Type B pancreatic cell (in vitro differentiated cells): ENCODE measurements around the gene ARHGAP15. TPM values are rescaled to one million over a fixed set of nuclear protein-coding genes. Genes with fewer than 3 reads are reported as not detected.

Experiments
- DNase-seq: peaks from one replicate; pipeline ENCODE4 v3.0.0; 2021; ENCODE audit warnings: mixed read lengths; ENCODE audit not compliant: unreplicated experiment; ENCODE audit errors: extremely low spot score
- H3K27ac Mint-ChIP-seq: 2 replicates; pipeline ENCODE4 v1.8.0; 2021; ENCODE audit warnings: mild to moderate bottlenecking, mixed read lengths
- H3K27me3 Mint-ChIP-seq: 2 replicates; pipeline ENCODE4 v1.8.0; 2021; ENCODE audit warnings: mixed read lengths
- H3K36me3 Mint-ChIP-seq: 2 replicates; pipeline ENCODE4 v1.8.0; 2021; ENCODE audit warnings: mixed read lengths
- H3K4me1 Mint-ChIP-seq: one replicate; pipeline ENCODE4 v1.8.0; 2021; ENCODE audit warnings: mixed read lengths; ENCODE audit not compliant: unreplicated experiment
- H3K4me3 Mint-ChIP-seq: 2 replicates; pipeline ENCODE4 v1.8.0; 2021; ENCODE audit warnings: mild to moderate bottlenecking, mixed read lengths
- H3K9me3 Mint-ChIP-seq: 2 replicates; pipeline ENCODE4 v1.8.0; 2021; ENCODE audit warnings: mixed read lengths
- total RNA-seq: library from RNA; stranded (reverse); gene quantifications from 2 replicates; pipeline ENCODE4 v1.2.1, GENCODE V29; 2021; ENCODE audit warnings: low replicate concordance
- TF ChIP-seq, protein P1 (sequence below): fragments of 200-600 bp; sonication (generic); conservative IDR thresholded peaks from 2 replicates; pipeline ENCODE4 v1.5.0; 2021; ENCODE audit warnings: antibody characterized with exemption, mild to moderate bottlenecking

ARHGAP15 gene
- total RNA-seq, 1 donor from 2014 or later, result not detected

- Mint-ChIP-seq H3K36me3 (no peaks in the 10 kb centered on the region), H3K27me3 (peaks cover 40% of the 10 kb centered on the region), H3K9me3 (no peaks in the 10 kb centered on the region), H3K4me1 (no peaks in the 10 kb centered on the region), H3K4me3 (no peak overlapping the region), H3K27ac (no peak overlapping the region)
- no peak for DNase-seq
- TF ChIP-seq, protein P1, sequence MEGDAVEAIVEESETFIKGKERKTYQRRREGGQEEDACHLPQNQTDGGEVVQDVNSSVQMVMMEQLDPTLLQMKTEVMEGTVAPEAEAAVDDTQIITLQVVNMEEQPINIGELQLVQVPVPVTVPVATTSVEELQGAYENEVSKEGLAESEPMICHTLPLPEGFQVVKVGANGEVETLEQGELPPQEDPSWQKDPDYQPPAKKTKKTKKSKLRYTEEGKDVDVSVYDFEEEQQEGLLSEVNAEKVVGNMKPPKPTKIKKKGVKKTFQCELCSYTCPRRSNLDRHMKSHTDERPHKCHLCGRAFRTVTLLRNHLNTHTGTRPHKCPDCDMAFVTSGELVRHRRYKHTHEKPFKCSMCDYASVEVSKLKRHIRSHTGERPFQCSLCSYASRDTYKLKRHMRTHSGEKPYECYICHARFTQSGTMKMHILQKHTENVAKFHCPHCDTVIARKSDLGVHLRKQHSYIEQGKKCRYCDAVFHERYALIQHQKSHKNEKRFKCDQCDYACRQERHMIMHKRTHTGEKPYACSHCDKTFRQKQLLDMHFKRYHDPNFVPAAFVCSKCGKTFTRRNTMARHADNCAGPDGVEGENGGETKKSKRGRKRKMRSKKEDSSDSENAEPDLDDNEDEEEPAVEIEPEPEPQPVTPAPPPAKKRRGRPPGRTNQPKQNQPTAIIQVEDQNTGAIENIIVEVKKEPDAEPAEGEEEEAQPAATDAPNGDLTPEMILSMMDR, result no peak
Measured at GRCh38 chr2:143157418-143157817, 28.2 kb downstream of the ARHGAP15 start.

GRCh38 chr2:143158098-143158497, 28.9 kb downstream of the ARHGAP15 start:
- H3K36me3 Mint-ChIP-seq, result no peaks in the 10 kb centered on the region
- DNase-seq, result no peak
- no peaks in the 10 kb centered on the region for H3K9me3 Mint-ChIP-seq
- H3K27ac Mint-ChIP-seq, result no peak overlapping the region
- no peaks in the 10 kb centered on the region for H3K4me1 Mint-ChIP-seq
- peaks cover 38% of the 10 kb centered on the region for H3K27me3 Mint-ChIP-seq
- TF ChIP-seq, protein P1, result no peak
- H3K4me3 Mint-ChIP-seq, result no peak overlapping the region

- Mint-ChIP-seq H3K4me1 (peaks cover 4% of the 10 kb centered on the region), H3K9me3 (no peaks in the 10 kb centered on the region), H3K4me3 (no peak overlapping the region), H3K27ac (no peak overlapping the region), H3K36me3 (no peaks in the 10 kb centered on the region), H3K27me3 (peaks cover 38% of the 10 kb centered on the region)
- TF ChIP-seq, protein P1, result no peak
- no peak for DNase-seq
Measured at GRCh38 chr2:143158551-143159485, 29.6 kb downstream of the ARHGAP15 start.

GRCh38 chr2:143159486-143159840, 30.2 kb downstream of the ARHGAP15 start:
- Mint-ChIP-seq H3K4me1 (peaks cover 9% of the 10 kb centered on the region), H3K4me3 (no peak overlapping the region), H3K27ac (no peak overlapping the region), H3K36me3 (no peaks in the 10 kb centered on the region), H3K9me3 (no peaks in the 10 kb centered on the region), H3K27me3 (peaks cover 38% of the 10 kb centered on the region)
- DNase-seq, result no peak
- TF ChIP-seq, protein P1, result no peak

GRCh38 chr2:143160732-143161707, 31.8 kb downstream of the ARHGAP15 start:
- Mint-ChIP-seq H3K4me3 (no peak overlapping the region), H3K27ac (no peak overlapping the region), H3K27me3 (peaks cover 34% of the 10 kb centered on the region)

More at GRCh38 chr2:143160732-143161707, 31.8 kb downstream of the ARHGAP15 start:
- DNase-seq, result no peak
- H3K9me3 Mint-ChIP-seq, result no peaks in the 10 kb centered on the region
- peaks cover 9% of the 10 kb centered on the region for H3K4me1 Mint-ChIP-seq
- H3K36me3 Mint-ChIP-seq, result no peaks in the 10 kb centered on the region
- TF ChIP-seq, protein P1, result no peak
